GM21723 (cell line): Measurements from ENCODE around the gene ANKRD24.
"Not testable (repeated sequence)": the region's sequence is repeated elsewhere in the genome, so short reads cannot be mapped to it uniquely, and the experiment has no call there.

Source experiments
- ATAC-seq: cut with Tn5 transposase; IDR thresholded peaks from one replicate; pipeline ENCODE4 v1.9.1; 2021; ENCODE audit warnings: mild to moderate bottlenecking, moderate library complexity; ENCODE audit not compliant: unreplicated experiment

Gene ANKRD24

DNA sequence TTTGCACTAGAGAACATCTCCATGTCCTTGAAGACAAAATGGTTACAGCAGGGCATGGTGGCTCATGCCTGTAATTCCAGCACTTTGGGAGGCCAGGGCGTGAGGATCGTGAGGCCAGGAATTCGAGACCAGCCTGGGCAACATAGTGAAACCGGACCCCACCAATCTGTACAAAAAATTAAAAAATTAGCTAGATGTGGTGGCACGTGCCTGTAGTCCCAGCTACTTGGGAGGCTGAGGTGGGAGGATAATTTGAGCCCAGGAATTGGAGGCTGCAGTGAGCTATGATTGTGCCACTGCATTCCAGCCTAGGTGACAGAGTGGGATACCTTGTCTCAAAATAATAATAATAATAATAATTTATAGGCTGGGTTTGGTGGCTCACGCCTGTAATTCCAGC is 47.7 kb downstream of the ANKRD24 start:
- ATAC-seq = not testable (repeated sequence)

DNA sequence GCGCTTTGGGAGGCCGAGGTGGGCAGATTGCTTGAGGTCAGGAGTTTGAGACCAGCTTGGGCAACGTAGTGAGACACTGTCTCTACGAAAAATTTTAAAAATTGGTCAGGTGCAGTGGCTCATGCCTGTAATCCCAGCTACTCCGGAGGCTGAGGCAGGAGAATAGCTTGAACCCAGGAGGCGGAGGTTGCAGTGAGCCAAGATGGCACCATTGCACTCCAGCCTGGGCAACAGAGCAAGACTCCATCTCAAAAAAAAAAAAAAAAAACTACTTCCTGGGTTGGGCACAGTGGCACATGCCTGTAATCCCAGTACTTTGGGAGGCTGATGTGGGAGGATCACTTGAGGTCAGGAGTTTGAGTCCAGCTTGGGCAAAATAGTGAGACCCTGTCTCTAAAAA is 49.0 kb downstream of the ANKRD24 start:
- not testable (repeated sequence) for ATAC-seq

DNA sequence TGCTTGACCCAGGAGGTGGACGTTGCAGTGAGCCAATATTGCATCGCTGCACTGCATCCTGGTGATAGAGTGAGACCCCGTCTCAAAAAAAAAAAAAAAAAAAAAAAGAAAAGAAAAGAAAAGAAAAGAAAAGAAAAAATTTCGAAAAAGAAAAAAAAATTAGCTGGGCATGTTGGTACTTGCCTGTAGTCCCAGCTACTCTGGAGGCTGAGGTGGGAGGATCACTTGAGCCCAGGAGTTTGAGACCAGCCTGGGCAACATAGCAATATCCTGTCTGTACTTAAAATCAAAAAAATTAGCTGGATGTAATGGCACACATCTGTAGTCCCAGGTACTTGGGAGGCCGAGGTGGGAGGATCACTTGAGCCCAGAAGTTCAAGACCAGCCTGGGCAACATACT is 49.6 kb downstream of the ANKRD24 start:
- not testable (repeated sequence) for ATAC-seq

DNA sequence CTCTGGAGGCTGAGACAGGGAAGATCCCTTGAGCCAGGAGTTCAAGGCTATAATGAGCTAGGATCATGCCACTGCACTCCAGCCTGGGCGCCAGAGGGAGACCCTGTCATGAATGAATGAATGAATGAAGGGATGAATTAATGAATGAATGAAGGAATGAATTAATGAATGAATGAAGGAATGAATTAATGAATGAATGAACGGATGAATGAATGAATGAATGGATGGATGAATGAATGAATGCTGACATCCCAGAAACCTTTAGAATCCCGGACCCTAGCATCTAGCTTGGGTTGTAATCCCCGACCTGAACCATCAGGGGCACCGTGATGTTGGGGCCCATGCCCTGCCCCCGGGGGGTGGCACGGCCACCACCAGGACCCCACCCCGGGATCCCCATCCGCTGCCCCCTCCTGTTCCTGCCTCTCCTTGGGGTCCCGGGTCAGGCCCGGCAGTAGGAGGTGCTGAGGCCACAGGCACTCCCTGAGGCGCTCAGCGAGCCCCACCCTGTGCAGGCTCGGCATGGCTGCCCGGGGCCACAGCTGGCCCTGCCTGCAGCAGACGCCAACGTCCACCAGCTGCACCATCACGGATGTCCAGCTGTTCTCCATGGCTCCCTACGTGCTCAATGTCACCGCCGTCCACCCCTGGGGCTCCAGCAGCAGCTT is 50.3 kb downstream of the ANKRD24 start:
- ATAC-seq = no peak

DNA sequence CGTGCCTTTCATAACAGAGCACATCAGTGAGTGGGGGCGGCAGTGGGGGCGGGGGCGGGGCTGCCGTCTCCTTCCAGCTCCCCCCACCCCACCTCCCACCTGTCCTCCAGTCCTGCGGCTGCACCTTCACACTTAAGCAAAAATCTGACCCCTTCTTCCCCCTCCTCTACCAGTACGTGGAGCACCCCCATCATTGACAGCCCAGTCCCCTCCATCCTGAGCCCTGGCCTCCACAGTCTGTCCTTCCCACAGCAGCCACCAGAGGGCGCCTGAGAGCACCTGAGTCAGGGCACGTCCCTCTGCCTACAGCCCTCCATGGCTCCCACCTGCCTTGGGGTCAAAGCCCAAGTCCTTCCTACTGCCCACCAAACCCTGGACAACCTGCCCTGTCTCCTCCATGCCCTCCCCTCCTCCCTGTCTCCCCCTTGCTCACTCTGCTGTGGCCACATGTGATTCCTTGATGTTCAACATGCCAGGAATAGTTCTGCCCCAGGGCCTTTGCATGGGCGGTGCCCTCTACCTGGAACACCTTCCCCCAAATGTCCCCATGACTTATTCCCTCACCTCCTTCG is 50.9 kb downstream of the ANKRD24 start:
- no peak for ATAC-seq

DNA sequence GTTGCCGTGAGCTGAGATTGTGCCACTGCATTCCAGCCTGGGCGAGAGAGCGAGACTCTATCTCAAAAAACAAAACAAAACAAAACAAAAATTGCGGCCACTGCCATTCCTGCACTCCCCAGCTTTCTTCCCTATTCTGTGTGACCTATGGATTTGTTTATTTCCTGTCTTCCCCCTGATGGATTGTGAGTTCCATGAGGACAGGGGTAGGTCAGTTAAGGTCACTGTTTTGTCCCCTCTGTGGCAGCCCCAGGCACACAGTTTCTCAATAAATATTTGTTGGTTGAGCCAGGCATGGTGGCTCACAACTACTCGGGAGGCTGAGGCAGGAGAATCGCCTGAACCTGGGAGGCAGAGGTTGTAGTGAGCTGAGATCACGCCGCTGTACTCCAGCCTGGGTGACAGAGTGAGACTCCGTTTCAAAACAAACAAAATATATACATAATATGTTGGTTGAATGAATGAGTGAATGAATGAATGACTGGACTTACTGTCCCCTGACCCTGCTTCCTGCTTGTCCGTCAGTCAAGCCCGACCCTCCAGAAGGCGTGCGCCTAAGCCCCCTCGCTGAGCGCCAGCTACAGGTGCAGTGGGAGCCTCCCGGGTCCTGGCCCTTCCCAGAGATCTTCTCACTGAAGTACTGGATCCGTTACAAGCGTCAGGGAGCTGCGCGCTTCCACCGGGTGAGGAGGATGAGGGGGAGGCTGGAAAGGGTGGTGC is 51.8 kb downstream of the ANKRD24 start:
- ATAC-seq = no peak

DNA sequence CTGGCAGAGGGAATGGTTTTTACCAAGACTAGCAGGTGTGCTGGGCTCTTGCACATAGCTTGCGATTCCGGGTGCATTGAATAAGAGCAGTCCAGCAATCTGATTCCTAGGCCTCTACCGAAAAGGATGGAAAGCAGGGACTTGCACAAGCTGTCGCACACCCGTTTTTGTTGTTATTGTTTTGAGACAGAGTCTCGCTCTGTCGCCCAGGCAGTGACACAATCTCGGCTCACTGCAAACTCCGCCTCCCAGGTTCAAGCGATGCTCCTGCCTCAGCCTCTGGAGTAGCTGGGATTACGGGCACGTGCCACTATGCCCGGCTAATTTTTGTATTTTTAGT is 52.3 kb downstream of the ANKRD24 start:
- no peak for ATAC-seq

DNA sequence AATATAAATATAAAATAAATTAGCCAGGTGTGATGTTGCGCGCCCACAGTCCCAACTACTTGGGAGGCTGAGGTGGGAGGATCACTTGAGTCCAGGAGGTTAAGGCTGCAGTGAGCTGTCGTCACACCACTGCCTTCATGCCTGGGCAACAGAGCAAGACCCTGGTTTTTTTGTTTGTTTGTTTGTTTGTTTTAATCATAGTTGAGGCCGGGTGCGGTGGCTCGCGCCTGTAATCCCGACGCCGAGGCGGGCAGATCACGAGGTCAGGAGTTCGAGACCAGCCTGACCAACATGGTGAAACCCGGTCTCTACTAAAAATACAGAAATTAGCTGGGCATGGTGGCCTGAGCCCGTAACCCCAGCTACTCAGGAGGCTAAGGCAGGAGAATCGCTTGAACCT is 55.0 kb downstream of the ANKRD24 start:
- ATAC-seq = not testable (repeated sequence)

DNA sequence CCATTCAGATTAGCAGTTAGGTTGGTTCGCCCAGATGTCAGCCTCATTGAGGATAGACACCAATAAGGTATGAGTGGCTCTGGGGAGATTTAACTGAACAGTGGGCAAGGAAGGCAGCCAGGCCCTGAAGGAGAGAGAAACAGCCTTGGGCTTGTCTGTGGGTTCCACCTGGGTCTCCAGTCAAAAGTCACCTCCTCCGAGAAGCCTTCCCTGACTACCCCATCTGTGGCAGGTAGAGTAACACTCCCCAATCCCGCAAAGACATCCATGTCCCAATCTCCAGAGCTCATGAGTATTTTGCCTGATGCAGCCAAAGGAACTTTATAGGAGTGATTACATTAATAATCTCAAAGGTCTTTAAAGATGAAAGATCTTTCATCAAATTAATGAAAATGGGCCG is 56.3 kb downstream of the ANKRD24 start:
- no peak for ATAC-seq

DNA sequence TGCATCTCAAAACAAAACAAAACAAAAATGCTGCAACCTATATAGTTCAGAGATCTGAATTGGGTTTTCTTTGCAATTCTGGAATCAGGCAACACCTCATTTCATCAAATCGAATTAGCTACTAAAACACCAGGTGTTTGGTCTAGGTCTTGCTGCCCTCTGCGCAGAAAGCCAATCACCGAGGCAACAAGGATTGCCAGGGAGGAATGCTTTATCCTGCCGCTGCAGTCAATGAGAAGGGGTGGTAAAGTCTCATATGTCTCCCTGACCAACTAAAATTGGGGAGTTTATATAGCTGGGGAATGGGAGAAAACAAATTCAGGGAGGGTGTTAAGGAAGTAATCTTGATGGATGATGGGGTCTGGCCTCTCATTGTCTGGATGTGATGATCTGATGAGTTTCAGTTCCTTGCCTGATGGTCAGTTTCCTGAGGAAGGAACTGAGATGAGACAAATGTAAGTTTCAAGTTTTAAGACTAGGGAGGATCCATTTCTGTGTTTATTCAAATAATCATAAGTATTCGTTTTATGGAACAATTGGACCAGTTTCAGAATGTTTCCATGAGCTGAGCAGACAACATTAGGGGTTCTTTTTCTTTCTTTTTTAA is 59.4 kb downstream of the ANKRD24 start:
- no peak for ATAC-seq

DNA sequence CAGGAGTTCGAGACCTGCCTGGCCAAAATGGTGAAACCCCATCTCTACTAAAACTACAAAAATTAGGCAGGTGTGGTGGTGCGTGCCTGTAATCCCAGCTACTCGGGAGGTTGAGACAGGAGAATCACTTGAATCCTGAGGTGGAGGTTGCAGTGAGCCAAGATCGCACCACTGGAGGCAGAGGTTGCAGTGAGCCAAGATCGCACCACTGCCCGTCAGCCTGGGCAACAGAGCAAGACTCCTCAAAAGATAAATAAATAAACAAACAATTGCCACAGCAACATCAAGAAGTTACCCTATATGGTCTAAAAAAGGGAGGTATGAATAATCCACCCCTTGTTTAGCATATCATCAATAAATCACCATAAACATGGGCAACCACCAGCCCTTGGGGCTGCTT is 63.4 kb downstream of the ANKRD24 start:
- ATAC-seq = not testable (repeated sequence)

DNA sequence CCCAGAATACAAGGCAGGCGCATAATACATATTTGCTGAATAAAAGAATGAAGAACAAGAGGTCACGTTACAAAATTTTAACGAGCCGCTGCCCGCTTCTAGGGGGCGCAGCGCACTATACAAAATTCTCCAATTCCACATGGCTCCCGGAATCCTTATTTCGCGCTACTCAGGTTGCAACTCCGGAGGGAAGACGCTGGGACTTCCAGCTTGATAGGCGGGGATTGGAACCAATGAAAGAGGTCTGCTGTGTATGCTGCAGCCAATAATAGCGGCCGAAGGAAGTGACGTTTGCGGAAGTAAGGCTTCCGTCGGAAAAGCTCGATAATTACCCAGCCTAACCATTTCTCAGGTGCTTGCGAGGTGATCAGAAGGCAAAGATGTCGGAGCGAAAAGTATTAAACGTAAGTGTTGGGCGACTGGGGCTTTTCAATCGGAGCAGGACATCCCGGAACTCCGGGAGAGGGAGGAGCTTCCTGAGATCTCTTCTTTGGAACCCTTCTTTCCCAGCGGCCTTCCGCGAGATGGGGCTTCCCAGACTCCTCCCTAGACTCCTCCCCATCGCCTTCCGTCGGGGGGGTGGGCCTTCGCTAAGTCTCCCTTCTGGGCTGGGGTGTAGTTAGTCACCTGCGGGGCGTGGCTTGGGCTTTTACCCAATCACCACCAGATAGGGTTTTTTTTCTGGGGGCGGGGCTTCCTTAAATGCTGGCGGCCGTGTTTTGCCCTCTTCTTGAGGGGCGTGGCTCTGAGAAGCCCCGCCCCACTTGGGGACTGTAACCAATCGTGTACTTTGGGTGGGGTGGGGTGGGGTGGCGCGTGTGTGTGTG is 64.5 kb downstream of the ANKRD24 start, which contains the start of gene YJU2:
YJU2 (plus strand) TSS at position 314 of the 827 bp plus-strand sequence; CDS start at position 381, 67 bp downstream.
- ATAC-seq = peak; percentile 78

DNA sequence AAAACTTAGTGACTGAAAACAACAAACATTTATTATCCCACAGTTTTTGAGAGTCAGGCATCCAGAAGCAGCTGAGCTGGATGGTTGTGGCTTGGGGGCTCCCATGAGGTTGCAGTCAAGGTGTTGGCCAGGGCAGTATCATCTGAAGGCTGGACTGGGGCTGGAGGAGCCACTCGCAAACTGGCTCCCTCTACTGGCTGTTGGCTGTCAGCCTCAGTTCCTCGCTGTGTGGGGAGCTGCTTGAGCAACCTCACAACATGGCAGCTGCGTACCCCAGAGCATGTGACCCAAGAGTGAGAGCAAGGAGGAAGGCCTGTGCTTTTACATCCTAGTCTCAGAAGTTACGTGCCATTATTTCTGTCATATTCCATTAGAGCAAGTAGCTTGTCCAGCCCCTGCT is 74.1 kb downstream of the ANKRD24 start:
- ATAC-seq = no peak

DNA sequence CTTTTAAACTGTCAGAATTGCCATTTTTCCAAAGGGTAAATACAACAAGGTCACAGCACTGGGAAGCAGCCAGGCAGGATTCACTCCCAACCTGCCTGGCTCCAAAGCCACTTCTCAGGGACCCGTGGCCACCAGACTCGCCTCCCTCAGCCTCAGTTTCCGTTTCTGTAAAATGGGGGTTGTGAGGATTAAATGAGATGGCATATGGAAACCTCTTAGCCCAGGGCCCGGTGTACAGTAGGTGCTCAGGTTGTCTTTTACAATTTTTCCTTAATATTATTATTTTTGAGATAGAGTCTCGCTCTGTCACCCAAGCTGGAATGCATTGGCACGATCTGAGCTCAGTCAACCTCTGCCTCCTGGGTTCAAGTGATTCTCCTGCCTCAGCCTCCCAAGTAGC is 74.5 kb downstream of the ANKRD24 start:
- ATAC-seq = no peak

DNA sequence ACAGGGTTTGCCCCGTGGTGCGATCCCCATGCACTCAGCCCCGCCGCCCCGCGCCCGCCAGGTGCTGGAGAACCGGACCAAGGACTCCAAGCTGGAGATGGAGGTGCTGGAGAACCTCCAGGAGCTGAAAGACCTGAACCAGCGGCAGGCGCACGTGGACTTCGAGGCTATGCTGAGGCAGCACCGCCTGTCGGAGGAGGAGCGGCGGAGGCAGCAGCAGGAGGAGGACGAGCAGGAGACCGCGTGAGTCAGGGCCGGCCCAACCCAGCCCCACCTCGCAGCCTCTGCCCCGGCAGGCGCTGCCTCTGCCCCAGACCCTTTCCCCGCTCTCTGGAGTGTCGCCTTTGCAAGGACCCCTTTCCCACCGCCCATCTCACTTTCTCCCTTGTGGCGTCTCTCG is 75.7 kb downstream of the ANKRD24 start:
- ATAC-seq = no peak

DNA sequence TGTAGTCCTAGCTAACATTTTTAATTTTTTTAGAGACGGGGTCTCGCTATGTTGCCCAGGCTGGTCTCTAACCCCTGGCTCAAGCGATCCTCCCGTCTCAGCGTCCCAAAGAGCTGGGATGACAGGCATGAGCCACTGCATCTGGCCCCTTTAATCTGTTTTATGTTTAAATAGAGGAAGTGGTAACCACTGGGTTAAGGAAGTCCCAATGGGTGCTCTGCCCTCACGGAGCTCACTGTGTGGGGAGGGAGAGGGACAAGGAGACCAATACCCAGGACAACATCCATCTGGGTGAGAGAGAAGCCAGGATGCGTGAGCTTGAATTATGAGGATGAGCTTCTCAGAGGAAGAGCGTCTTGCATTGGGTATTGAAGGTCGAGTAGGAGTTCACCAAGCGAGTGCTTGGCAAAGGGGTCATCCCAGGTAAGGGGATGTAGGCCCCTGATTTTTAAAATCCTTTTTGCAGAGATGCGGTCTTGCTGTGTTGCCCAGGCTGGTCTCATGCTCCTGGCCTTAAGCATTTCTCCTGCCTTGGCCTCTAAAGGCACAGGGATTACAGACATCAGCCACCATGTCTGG is 78.2 kb downstream of the ANKRD24 start:
- no peak for ATAC-seq

DNA sequence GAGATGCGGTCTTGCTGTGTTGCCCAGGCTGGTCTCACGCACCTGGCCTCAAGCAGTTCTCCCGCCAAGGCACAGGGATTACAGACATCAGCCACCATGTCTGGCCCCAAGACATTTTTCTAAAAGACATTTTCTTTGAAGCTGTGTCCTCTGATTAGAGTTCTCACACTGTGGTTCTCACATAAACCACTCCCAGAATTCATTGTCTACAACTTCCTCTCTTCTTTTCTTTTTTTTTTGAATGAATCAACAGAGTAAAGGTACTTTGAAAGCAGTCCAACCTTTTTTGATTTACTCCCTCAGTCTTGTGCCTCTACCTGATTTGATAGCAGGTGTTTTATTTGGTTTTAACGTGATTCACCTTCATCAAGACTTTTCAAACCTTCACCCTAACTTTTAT is 82.3 kb downstream of the ANKRD24 start:
- no peak for ATAC-seq

DNA sequence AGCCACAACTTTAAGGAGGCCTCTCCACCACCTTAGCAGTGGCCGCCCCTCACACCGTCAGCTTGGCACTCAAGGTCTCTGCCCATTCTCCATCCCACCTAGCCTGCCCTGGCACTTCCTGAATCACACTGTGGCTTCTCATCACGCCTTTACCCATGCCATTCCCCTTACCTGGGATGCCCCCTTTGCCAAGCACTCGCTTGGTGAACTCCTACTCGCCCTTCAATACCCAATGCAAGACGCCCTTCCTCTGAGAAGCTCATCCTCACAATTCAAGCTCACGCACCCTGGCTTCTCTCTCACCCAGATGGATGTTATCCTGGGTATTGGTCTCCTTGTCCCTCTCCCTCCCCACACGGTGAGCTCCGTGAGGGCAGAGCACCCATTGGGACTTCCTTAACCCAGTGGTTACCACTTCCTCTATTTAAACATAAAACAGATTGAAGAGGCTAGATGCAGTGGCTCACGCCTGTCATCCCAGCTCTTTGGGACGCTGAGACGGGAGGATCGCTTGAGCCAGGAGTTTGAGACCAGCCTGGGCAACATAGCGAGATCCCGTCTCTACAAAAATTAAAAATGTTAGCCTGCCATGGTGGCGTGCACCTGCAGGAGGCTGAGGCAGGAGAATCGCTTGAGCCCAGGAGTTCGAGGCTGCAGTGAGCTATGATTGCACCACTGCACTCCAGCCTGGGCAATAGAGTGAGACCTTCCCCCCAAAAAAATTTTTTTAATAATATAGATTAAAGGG is 83.9 kb downstream of the ANKRD24 start:
- ATAC-seq = no peak

DNA sequence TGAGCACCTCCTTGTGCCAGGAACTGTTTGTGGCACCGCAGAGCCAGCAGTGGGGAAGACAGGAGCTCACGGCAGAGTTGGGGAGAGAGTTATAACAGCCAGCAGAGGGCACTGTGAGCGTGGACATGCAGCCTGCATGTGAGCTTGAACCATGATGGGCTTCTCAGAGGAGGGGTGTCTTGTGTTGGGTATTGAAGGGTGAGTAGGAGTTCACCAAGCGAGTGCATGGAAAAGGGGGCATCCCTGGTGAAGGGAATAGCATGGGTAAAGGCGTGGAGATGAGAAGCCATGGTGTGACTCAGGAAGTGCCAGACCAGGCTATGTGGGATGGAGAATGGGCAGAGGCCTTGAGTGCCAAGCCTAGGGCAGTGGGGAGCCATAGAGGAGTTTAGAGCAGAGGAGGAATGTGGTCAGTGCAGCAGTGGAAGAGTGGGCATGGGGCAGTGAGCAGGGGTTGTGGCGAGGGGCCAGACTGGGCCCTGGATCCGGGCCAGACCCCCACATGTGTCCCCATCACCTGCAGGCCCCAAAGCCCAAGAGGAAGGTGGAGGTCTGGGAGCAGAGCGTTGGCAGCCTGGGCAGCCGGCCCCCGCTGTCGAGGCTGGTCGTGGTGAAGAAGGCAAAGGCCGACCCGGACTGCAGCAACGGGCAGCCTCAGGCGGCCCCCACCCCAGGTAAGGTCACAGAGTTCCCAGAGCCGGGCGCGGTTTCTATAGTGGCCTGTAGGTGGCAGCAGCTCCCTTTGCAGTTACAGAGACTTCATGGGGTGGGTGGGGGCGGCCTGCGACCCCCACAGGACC is 84.8 kb downstream of the ANKRD24 start:
- no peak for ATAC-seq
